Activated CD4-positive, alpha-beta T cell treated with anti-CD3 and anti-CD28 coated beads, Interleukin-2, Interleukin-4, amounts not matched to agents 100 ng/mL and 50 ng/mL, durations not matched to agents 16 hours and 8 hours (primary cell): Measurements from ENCODE around the gene ACAP1.

Experiments
- DNase-seq: peaks from one replicate; pipeline ENCODE4 v3.0.0-alpha.2; 2020; ENCODE audit warnings: low spot score

The ACAP1 gene, protein sequence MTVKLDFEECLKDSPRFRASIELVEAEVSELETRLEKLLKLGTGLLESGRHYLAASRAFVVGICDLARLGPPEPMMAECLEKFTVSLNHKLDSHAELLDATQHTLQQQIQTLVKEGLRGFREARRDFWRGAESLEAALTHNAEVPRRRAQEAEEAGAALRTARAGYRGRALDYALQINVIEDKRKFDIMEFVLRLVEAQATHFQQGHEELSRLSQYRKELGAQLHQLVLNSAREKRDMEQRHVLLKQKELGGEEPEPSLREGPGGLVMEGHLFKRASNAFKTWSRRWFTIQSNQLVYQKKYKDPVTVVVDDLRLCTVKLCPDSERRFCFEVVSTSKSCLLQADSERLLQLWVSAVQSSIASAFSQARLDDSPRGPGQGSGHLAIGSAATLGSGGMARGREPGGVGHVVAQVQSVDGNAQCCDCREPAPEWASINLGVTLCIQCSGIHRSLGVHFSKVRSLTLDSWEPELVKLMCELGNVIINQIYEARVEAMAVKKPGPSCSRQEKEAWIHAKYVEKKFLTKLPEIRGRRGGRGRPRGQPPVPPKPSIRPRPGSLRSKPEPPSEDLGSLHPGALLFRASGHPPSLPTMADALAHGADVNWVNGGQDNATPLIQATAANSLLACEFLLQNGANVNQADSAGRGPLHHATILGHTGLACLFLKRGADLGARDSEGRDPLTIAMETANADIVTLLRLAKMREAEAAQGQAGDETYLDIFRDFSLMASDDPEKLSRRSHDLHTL

DNA sequence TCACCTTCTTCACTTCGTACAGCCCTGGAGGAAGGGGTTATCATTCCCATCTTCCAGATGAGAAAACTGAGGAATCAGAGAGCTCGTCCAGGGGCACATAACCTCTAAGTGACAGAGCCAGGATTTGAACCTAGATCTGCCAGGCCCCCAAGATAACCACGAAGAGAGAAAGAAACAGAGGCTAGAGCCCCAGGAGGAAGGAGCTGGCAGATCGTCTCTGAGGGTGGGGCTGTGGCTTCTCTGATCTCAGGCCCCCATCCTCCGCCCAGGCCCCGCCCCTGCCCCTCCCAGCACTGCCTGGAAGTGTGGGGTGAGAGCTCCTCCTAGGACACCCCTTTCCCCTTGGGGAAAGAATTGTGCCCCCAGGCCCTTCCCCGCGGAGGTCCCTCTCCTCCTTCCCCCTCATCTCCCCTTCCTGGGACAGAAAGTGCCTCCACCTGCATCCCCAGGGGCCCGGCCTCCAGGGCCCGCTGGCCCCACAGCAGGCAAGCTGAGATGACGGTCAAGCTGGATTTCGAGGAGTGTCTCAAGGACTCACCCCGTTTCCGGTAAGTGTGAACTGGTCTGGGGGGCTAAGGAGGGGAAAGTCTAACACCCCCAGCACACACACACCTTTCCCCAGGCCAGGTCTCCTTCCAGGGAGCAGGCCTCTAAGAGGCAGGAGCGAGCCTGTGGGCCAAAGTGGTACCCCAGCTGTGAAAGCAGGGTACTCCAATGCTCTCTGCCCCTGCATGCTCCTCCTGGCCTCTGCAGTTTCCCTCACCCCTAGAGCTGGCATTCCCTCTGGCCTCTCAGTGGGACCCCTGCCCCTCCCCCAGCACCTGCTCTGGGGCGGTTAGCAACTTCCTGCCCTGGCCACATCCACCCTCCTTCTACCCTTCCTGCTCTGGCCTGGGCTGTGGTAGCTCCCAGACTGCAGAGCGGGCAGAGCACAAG is at the start of gene ACAP1:
Gene ACAP1 (plus strand): TSS at position 290 of the 936 bp plus-strand sequence. CDS start 206 bp downstream, at position 496.
- peak; percentile 91 for DNase-seq

DNA sequence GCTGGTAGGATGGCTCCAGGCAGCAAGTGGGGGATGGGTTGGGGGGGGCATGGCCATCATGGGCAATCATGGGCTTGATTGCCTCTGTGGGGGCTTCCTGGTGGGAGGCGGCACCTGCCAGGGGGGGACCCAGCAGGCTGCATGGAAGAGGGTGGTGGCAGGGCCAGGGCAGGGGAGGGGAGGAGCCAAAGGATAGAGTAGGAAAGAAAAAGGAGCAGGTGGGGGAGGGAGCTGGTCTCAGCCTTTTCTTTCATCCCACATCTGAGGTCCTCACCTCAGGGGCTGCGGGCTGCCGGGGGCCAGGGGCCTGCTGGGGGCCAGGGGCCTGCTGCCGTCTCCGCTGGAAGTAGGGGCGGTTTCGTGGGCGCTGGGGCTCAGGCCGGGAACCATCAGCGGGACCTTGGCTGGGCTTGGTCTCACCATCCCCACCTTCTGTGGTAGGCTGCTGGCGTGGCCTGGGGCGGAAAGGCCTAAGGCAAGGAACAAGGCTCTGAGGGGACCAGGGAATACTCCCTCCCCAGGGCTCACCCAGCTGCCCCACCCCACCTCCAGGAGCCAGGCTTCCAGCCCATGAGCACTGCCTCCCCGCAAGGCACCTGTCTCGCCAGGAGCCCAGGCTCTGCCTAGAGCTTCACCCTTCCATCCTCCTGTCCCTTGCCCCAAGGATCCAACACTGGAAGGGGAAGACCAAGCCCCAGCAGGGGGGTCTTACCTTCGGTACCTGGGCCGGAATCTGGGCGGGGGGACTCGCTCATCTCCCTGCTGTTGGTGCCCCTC is 46.9 kb upstream of the ACAP1 start:
- no peak for DNase-seq

DNA sequence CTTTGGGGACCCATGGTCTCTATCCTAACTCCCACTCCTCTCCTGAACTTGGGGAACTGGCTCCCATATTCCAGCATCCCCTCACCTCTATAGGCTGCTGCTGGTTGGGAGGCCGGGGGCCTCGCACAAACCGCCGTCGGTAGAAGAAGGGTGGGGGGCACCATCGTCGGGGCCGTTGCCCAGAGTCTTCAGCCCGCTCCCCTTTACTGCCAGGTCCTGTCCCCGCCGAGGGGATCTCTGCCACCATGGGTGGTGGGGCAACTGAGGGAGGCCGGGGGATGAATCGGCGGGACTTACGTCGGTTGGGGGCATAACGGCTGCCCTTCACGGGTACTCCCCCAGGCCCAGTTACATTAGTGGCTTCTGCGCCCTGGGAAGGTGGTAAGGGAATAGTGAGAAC is 46.2 kb upstream of the ACAP1 start:
- no peak for DNase-seq

DNA sequence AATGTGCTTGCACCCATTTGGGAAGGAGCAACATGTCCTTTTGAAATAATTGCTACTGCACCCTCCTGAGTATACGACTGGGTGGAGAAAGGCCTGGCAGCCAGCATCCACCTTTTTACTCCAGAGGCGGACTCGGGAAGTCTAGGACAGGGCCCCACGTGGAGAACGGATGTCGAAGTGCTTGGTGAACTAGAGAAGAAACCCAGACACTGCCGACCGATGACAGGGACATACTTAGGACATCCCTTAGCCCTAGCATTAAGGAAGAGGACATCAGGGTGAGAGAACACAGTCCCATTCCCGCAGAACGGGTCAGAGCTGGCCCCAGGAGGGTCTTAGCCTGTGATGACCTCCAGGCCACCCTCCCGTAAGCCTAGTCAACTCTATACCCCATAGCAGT is 45.6 kb upstream of the ACAP1 start:
- no peak for DNase-seq

DNA sequence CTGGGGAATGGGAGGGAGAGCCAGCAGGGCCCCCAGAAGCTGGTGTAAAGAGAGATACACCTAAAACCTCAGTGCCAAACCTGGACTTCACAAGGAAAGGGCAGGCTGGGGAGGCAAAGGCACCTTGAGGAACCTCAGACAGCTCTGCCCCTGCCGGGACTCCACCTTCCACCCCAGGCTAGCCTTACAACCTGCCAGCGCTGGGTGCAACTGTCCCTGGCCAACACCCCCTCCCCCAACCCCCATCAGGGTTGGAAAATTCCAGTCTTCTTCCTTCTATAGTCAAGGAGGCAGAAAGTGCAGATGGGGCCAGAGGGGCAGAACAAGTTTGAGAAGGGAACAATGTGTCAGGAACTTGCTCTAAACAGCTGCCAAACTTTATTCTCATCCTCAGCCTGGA is 44.1 kb upstream of the ACAP1 start:
- no peak for DNase-seq

DNA sequence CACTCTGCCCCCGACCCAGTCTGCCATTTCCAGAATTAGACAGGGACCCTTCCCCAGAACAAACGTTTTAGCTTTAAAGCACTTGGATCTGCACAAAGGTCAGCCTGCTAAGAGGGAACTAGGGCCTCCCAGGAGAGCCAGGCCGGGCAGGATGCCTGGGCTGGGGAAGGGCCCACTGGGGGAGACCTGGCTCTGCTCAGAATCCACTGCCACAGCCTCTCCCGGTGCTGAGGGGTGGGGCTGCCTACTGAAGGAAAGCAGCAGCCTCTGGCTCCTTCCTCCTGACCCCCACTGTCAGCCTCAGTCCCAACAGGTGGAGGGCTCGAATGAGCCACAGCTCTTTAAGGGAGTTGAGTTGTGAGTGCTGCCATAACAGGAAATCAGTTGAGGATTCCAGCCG is 43.6 kb upstream of the ACAP1 start:
- no peak for DNase-seq

DNA sequence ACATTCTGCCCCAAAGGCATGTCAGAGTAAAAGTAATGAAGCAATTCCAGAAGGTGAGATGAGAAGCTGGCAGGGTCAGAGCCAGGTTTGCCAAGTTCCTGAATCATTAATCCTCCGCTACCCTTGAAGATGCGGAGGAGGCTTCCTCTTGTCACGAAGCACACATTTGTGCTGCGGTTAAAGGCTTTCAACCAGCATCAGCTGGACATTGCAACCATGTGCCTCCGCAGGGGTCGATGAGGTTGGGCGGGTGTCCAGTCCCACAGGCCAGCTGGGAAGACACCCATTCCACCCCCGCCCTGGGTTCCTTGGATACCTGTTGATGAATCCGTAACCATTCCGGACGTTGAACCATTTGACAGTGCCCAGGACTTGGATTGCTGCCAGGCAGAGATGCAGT is 43.2 kb upstream of the ACAP1 start:
- no peak for DNase-seq

DNA sequence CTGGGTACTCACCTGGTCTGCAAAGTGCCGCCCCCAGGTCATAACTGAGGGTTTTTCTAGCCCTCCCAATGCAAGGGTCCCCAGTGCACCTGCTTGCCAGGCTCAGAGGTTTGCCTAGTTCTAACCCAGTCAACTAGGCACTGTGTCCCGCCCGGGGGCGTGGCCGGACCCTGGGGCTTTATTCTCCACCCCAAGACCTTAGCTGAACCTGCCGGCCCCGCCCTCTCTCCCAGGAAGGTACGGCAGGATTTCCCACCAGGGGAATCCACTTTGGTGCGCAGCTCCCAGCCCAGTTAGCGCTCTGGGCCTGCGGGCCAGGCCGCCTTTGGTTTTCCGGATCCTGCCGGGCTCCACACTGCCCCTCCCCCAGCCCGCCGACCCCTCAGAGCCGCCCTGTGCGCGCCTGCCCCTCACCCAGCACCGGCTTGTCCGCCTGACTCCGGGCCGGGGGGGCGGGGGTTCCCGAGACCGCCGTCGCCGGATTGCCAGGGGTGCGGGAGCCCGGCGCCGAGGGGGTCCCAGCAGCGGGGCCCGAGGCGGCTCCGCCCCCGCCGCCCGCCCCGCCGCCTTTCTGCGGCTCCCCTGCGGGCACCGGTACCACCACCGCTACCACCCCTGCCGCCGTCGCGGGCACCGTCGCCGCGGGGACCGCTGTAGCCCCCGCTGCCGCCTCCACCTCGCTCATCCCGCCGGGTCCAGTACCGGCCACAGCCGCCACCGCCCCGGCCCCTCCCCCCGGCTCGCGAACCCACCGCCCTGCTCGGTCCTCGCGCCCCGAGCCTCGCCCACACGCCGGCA is 42.3 kb upstream of the ACAP1 start:
- DNase-seq = no peak

DNA sequence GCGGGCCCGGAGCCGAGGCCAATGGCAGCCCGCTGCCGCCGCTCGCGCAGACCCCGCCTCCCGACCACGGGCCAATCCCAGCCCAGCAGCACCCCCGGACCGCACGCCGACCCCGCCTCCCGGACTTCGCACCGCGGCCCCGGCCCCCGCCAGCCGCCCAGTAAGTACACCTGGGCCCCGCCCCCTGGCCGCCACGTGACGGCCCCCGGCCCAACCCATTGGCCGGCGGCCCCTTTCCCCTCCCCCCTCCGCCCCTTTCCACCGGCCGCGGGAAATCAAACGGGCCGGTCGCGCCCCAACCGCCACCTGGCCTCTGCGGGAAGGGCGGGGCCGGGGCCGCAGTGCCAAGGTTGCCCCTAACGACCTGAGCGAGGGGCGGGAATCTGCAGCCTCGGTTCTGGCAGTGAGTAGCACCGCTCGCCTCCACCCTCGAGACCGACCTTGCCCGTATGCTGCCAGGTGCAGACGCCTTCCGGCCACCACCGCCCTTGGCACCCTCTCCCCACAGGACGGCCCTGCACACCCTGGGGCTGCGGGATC is 41.6 kb upstream of the ACAP1 start, which contains the start of gene YBX2:
Gene YBX2 (minus strand): TSS at position 26 of the 540 bp plus-strand sequence. CDS start 139 bp downstream, outside the sequence.
- DNase-seq = peak; percentile 76

DNA sequence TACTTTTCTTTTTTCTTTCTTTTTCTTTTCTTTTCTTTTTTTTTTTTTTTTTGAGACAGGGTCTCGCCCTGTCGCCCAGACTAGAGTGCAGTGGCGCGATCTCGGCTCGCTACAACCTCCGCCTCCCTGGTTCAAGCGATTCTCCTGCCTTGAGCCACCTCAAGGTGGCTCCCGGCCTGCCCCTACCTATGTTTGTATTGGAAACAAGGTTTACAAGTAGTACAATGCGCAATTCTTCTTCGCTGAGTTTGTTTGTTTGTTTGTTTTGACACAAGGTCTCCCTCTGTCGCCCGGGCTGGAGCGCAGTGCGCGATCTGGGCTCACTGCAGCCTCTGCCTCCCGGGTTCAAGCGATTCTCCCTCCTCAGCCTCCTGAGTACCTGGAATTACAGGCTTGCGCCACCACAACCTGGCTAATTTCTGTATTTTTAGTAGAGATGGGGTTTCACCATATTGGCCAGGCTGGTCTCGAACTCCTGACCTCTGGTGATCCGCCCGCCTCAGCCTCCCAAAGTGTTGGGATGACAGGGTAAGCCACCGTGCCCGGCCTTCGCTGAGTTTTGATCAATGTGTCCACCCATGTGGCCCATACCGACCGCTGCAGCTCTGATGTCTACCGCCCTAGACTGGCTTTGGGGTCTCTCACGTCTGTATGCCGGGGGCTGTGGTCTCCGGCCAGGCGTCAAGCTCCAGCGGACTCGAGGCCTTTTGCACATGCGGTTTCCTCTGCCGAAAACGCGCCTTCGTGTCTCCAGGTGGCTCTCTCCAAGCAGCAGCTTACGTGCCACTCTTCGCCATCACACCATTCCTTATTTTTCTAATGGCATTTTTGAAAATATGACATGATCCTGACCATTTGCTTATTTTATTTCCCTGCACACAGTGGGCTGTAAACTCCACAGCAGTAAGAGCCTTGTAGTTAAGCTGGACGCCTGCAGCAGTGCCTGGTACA is 40.8 kb upstream of the ACAP1 start:
- DNase-seq = no peak

DNA sequence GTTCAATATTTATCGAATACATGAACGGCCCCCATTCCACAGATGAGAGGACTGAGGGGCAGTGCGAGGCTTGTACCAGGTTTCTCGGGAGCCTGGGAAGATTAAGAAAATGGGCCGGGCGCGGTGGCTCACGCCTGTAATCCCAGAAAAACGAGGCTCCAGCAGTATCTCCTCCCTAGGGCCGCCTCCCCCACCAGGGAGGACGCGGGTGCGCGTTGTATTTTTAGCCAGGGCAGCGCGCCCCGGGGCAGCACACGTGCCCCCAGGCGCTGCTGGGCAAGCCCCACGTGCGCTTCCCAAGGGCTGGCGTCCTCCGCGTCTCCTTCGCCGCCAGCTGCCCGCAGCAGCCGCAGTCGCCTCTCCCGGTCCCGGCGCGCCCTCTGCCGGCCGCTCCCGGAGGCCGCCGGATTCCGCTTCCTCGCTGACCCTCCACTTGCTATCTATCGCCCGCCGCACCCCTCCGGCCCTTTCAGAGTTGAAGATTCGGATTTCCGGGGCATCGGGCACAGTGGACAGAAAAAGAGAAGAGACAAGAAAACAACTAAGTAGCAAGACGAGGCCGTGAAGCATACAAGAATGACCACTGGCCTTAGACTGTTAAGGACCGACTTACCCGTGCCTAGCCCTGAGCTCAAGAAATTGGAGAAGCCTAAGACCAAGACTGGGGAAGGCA is 40.0 kb upstream of the ACAP1 start:
- DNase-seq = peak; percentile 68

DNA sequence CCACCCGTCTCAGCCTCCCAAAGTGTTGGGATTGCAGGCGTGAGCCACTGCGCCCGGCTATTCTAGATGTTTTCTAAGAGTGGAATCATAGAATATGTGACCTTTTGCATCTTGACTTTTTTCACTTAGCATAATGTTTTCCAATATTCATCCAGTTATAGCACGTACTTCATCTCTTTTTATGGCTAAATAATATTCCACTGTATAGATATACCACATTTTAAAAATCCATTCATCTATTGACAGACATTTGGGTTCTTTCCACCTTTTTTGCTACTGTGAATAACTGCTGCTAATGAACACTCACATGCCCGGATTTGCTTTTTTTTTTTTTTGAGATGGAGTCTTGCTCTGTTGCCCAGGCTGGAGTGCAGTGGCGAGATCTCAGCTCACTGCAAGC is 32.1 kb upstream of the ACAP1 start:
- DNase-seq = no peak

DNA sequence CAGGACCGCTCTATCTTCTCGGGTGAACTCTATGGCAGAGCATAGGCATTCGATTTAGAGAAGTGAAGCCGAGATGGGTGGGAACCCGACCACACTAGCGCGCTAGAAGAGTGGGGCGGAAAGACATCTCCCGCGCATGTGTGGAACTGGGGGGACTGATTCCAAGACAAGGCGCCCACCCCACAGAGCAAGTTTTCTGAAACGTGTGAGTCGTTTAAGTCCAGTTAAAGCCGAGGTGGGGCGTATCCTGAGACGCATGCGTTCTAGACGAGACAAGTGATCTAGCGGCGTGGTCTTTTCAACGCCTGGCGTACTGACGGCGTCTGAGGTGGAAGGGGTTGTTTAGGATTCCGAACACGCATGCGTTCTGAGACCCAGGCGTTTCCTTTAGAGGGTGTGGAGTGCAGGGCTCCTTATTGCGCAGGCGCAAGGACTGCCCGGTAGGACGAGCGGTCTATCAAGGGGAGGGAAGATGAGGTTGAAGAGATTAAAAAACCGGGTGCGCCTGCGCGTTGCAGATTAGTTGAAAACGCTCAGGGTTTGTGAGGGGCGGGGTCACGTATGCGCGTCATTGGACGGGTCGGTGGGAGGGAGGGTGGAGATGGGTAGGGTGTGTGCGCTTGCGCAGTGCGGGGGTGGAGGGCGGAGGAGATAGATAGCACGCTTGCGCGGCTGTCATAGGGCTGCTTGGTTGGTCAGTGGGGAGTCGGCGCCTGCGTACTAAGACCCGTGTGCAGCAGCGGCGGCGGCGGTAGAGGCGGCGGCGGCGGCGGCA is 29.2 kb upstream of the ACAP1 start, which contains the start of gene EIF5A:
Gene EIF5A (plus strand): TSS at position 718 of the 775 bp plus-strand sequence. CDS start 2,008 bp downstream, outside the sequence.
- DNase-seq = peak; percentile 100

DNA sequence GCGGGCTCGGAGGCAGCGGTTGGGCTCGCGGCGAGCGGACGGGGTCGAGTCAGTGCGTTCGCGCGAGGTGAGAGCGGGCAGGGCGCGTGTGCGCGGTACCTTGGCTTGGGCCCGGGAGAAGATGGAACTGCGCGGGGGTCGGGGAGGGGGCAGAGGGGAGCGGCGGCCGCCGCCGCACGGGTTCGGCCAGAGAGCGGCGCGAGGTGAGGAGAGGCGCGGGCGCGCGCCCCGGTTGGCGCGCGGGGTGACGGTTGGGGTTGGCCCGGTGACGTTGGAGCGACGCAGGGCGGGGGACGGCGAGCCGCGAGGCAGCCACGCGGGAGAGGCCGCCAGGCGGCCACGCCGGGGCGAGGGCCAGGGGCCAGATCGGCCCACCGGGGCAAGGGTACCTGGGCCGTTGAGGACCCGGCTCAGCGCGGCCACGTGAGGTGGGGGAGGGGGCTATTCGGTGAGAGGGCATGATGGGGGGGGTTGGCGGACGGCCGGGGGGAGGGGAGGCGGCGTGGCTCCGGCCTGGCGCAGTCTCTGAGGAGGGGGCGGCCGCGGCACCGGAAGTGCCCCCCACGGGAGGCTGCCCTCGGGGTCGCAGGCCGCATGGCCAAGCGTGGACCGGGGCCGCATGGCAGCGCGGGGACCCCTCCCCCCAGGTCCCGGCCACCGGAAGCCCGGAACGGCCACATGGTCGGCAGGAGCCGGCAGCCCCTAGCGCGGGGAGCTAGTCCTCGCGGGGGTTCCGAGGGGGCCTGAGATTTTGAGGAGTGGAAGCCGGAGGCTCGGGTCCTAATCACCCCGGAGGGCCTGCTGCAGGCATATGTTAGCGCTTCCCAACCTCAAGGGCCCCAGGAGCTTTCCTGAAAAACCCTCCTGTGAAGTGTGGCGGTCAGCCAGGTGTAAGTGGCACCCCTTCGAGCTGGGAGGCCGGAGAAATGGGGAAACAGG is 28.4 kb upstream of the ACAP1 start:
- peak; percentile 43 for DNase-seq

DNA sequence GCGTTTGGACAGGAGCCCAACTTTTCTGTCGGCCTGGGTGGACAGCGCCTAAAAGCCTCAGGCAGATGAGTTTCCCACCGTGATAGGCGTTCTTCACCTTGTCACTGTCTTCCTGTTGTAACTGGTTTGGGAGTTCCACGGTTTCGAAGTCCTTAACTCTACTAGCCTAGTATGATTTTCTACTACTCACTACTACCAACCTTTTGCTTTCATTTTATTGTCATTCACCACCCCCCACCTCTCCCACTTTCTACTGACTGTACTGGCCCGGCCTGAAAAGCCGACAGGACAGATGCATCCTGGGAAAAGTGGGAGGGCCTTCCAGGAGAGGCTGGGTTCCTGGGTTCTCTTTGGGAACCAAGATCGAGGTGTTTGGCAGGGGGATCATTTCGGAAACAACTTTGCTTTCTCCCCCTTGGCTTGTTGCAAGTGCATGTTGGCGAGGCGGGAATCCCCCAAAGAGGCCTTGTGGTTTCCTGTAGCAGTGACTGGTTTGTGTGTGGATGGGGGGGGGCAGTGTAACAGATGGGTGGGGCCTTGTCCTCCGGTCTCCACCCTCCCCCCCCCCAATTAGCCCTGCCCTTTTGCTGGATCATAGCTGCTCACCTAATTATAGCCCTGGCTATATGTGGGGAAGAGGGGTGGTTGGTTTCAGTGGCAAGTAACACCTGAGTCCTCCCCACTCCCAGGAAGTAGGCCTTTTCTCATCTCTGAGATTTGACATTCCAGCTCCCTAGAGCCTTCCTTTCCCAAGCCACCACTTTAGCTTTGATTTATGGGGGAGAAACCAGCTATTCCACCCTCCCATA is 27.5 kb upstream of the ACAP1 start:
- peak; percentile 82 for DNase-seq

DNA sequence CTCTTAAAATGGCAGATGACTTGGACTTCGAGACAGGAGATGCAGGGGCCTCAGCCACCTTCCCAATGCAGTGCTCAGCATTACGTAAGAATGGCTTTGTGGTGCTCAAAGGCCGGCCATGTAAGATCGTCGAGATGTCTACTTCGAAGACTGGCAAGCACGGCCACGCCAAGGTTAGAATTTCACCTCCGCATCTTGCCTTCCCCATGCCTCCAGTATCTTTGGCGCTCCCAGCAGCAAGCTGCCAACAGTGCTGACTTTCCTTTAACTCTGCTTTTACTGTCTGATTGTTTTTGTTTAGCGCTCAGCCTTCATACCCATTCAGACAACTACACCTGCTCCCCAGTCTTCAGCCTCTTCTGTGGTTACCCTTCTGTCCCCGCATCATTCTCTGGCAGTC is 26.7 kb upstream of the ACAP1 start:
- no peak for DNase-seq
